WTC11 (cell line): Measurements from ENCODE around the gene PEX7. TPM values are rescaled to one million over a fixed set of nuclear protein-coding genes. Genes with fewer than 3 reads are reported as not detected.
A peak's percentile ranks its signal among the peaks of the same experiment; 100 is the strongest.

ENCODE experiments used
- ATAC-seq: fragments of 200-7000 bp; cut with Tn5 transposase; 2 replicates; pipeline ENCODE4 v1.10.0; 2021; ENCODE audit warnings: mild to moderate bottlenecking, moderate library complexity
- CTCF ChIA-PET: fragments of 300-600 bp; sonication (Branson Sonifier 250); formaldehyde crosslinking; loops from one replicate; lab custom pipeline; 2021; ENCODE audit warnings: antibody characterized with exemption; lab: Charles Lee
- POLR2A ChIA-PET: fragments of 350-600 bp; sonication (Branson Sonifier 250); formaldehyde crosslinking; loops from one replicate; lab custom pipeline; 2021; ENCODE audit warnings: antibody characterized with exemption; lab: Charles Lee
- DNase-seq: peaks from one replicate; pipeline ENCODE4 v3.0.0; 2021; ENCODE audit warnings: low spot score
- H3K27ac Mint-ChIP-seq: 2 replicates; pipeline ENCODE4 v1.8.0; 2021; ENCODE audit warnings: mixed read lengths
- H3K27me3 Mint-ChIP-seq: 2 replicates; pipeline ENCODE4 v1.8.0; 2021; ENCODE audit warnings: low read depth, mild to moderate bottlenecking, moderate library complexity, mixed read lengths
- H3K36me3 Mint-ChIP-seq: 2 replicates; pipeline ENCODE4 v1.8.0; 2021; ENCODE audit warnings: mixed read lengths
- H3K4me1 Mint-ChIP-seq: 2 replicates; pipeline ENCODE4 v1.8.0; 2022; ENCODE audit warnings: mixed read lengths
- H3K4me3 Mint-ChIP-seq: 2 replicates; pipeline ENCODE4 v1.8.0; 2021; ENCODE audit warnings: mild to moderate bottlenecking, moderate library complexity, mixed read lengths
- H3K9me3 Mint-ChIP-seq: 2 replicates; pipeline ENCODE4 v1.8.0; 2021; ENCODE audit warnings: mixed read lengths
- ATF1 ChIP-seq: sonication (generic); formaldehyde crosslinking; IDR thresholded peaks from 2 replicates; pipeline ENCODE4 v1.8.1; 2023; ENCODE audit warnings: mild to moderate bottlenecking, moderate library complexity, missing genetic modification reagents
- ETV6 ChIP-seq: sonication (generic); formaldehyde crosslinking; IDR thresholded peaks from 2 replicates; pipeline ENCODE4 v1.8.1; 2022; ENCODE audit warnings: mild to moderate bottlenecking, missing genetic modification reagents
- FOXP1 ChIP-seq: sonication (generic); formaldehyde crosslinking; IDR thresholded peaks from 2 replicates; pipeline ENCODE4 v1.8.0; 2022; ENCODE audit warnings: missing genetic modification reagents, mild to moderate bottlenecking, moderate library complexity, borderline replicate concordance
- GABPB1 ChIP-seq: sonication (generic); formaldehyde crosslinking; IDR thresholded peaks from 2 replicates; pipeline ENCODE4 v1.8.1; 2023; ENCODE audit warnings: mild to moderate bottlenecking, missing genetic modification reagents
- GTF2I ChIP-seq: fragments of 250-450 bp; sonication (Bioruptor Pico); conservative IDR thresholded peaks from 2 replicates; pipeline ENCODE4 v1.4.0; 2021; ENCODE audit warnings: mild to moderate bottlenecking
- NFE2L1 ChIP-seq: sonication (generic); formaldehyde crosslinking; IDR thresholded peaks from 2 replicates; pipeline ENCODE4 v1.8.1; 2023; ENCODE audit warnings: missing genetic modification reagents
- RORB ChIP-seq: fragments of 250-450 bp; sonication (Bioruptor Pico); IDR thresholded peaks from 2 replicates; pipeline ENCODE4 v1.9.0; 2021; ENCODE audit warnings: mild to moderate bottlenecking
- SP1 ChIP-seq: sonication (generic); formaldehyde crosslinking; conservative IDR thresholded peaks from 2 replicates; pipeline ENCODE4 v1.8.1; 2022; ENCODE audit warnings: missing genetic modification reagents
- TEAD4 ChIP-seq: sonication (generic); formaldehyde crosslinking; IDR thresholded peaks from 2 replicates; pipeline ENCODE4 v1.8.0; 2022; ENCODE audit warnings: mild to moderate bottlenecking, missing genetic modification reagents
- ZNF317 ChIP-seq: sonication (generic); formaldehyde crosslinking; IDR thresholded peaks from 2 replicates; pipeline ENCODE4 v1.8.1; 2023; ENCODE audit warnings: low read depth, mild to moderate bottlenecking, moderate library complexity, missing genetic modification reagents, borderline replicate concordance
- ZNF396 ChIP-seq: fragments of 250-450 bp; sonication (Bioruptor Pico); IDR thresholded peaks from 2 replicates; pipeline ENCODE4 v1.8.0; 2021; ENCODE audit warnings: mild to moderate bottlenecking, moderate library complexity, borderline replicate concordance
- ZNF423 ChIP-seq: fragments of 250-450 bp; sonication (Bioruptor Pico); IDR thresholded peaks from 2 replicates; pipeline ENCODE4 v2.1.2; 2022; ENCODE audit warnings: mild to moderate bottlenecking, moderate library complexity
- total RNA-seq: library from RNA; stranded (reverse); gene quantifications from 3 replicates; pipeline ENCODE4 v1.2.3, GENCODE V29; 2021
- TF ChIP-seq, protein P1 (sequence below): sonication (generic); formaldehyde crosslinking; IDR thresholded peaks from 2 replicates; pipeline ENCODE4 v1.8.0; 2022; ENCODE audit warnings: mild to moderate bottlenecking, missing genetic modification reagents
- TF ChIP-seq, protein P2 (sequence below): sonication (generic); formaldehyde crosslinking; IDR thresholded peaks from 2 replicates; pipeline ENCODE4 v1.8.1; 2023; ENCODE audit warnings: mild to moderate bottlenecking, missing genetic modification reagents, moderate library complexity
- TF ChIP-seq, protein P3 (sequence below): sonication (generic); formaldehyde crosslinking; IDR thresholded peaks from 2 replicates; pipeline ENCODE4 v1.8.1; 2022; ENCODE audit warnings: mild to moderate bottlenecking, missing genetic modification reagents, moderate library complexity, borderline replicate concordance
- TF ChIP-seq, protein P4 (sequence below): sonication (generic); formaldehyde crosslinking; conservative IDR thresholded peaks from 2 replicates; pipeline ENCODE4 v1.8.1; 2023; ENCODE audit warnings: mild to moderate bottlenecking, low read depth, missing genetic modification reagents, moderate library complexity
- TF ChIP-seq, protein P5 (sequence below): sonication (generic); formaldehyde crosslinking; conservative IDR thresholded peaks from 2 replicates; pipeline ENCODE4 v1.8.1; 2022; ENCODE audit warnings: mild to moderate bottlenecking, missing genetic modification reagents
- TF ChIP-seq, protein P6 (sequence below): fragments of 250-450 bp; sonication (Bioruptor Pico); IDR thresholded peaks from 2 replicates; pipeline ENCODE4 v2.1.2; 2022; ENCODE audit warnings: mild to moderate bottlenecking, moderate library complexity

The PEX7 gene
- total RNA-seq, 1 experiment from 2014 or later = 9.8 TPM

DNA sequence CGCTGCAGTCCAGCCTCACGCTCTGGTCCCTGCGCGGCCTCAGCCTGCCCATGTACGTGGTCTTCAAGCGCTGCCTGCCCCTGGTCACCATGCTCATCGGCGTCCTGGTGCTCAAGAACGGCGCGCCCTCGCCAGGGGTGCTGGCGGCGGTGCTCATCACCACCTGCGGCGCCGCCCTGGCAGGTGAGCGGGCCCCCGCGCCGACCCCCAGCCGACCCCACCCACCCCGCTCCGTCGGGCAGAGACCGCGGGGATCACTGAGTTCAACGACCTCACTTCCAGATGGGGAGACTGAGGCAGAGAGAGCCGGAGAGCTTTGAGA lies 100.3 kb downstream of the PEX7 start:
- no peak overlapping the region for H3K27ac Mint-ChIP-seq
- POLR2A ChIA-PET = interaction anchor here (0.6 to 1.8 kb wide), 4 partner anchors 12 to 121 kb away, joined by 3 to 6 read pairs (median 4); partner anchors contain the start of gene IL20RA
- no peaks in the 10 kb centered on the region for H3K36me3 Mint-ChIP-seq
- H3K27me3 Mint-ChIP-seq = peaks cover 73% of the 10 kb centered on the region
- no peak for DNase-seq
- TF ChIP-seq ZNF317 (CRISPR knock-in tag) (no peak), ATF1 (CRISPR knock-in tag) (peak; percentile 13; the same call in 1 of the 2 replicates)
- TF ChIP-seq, protein P1, sequence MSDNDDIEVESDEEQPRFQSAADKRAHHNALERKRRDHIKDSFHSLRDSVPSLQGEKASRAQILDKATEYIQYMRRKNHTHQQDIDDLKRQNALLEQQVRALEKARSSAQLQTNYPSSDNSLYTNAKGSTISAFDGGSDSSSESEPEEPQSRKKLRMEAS (CRISPR knock-in tag) = peak; percentile 36; the same call in 1 of the 2 replicates
- ATAC-seq = no peak
- H3K9me3 Mint-ChIP-seq = no peaks in the 10 kb centered on the region
- peak overlapping the region; percentile 77 for H3K4me3 Mint-ChIP-seq
- CTCF ChIA-PET = interaction anchor here (0.5 to 2.7 kb wide), 12 partner anchors 19 to 395 kb away, joined by 3 to 16 read pairs (median 4); partner anchors contain the start of genes MAP3K5 and MAP7
- peaks cover 22% of the 10 kb centered on the region for H3K4me1 Mint-ChIP-seq

DNA sequence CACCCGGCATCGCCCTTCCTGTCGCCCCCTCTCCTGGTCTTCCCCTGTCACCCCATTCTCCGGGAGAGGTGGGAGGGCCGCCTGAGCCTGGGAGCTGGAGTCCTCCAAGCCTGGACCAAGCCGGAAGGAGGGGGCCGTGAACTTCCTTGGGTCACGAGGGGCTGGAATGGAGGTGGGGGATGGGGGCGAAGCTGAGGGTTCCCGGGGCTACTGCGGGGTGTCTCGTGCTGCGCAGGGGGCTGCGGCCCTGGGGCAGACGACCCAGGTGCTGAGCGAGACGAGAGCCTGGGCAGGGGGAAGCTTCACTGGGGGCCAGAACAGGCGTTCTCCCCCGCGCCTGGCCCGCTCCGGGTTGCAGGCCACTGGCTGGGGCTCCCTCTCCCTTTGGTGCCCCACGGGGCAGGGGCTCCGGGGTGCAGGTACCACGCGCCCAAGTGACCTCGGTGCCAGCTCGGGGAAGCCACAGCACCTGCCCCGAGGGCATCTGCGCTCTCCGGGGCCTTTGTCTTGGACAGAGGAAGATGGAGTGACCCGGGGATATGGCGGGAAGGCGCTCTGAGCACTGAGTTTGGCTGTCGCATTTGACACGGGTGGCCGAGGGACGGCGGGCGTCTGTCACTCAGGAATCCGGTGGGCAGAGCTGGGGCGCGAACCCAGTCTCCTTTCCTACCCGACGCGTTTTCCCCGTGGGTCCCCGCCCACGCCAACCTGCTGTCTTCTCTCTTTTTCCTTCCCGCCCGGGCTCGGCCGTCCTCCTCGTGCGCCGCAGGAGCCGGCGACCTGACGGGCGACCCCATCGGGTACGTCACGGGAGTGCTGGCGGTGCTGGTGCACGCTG lies 100.9 kb downstream of the PEX7 start:
- DNase-seq (peak; percentile 47), ATAC-seq (peak; percentile 9; the same call in 1 of the 2 replicates)
- Mint-ChIP-seq H3K4me3 (peak overlapping the region; percentile 77), H3K36me3 (no peaks in the 10 kb centered on the region), H3K9me3 (no peaks in the 10 kb centered on the region), H3K27ac (no peak overlapping the region), H3K27me3 (peaks cover 73% of the 10 kb centered on the region), H3K4me1 (peaks cover 22% of the 10 kb centered on the region)
- POLR2A ChIA-PET = interaction anchor here (1.8 kb wide), 1 partner anchor 34 kb away, joined by 4 read pairs; no protein-coding TSS in a partner anchor
- no peak for TF ChIP-seq ZNF396 (CRISPR knock-in tag)
- TF ChIP-seq SP1 = no peak
- TF ChIP-seq NFE2L1 (CRISPR knock-in tag) = 0 out of 2 replicates have a peak, but pooled peaks have one; percentile 4
- 0 out of 2 replicates have a peak, but pooled peaks have one; percentile 23 for TF ChIP-seq FOXP1 (CRISPR knock-in tag)
- CTCF ChIA-PET = interaction anchor here (0.5 to 2.7 kb wide), 9 partner anchors 35 to 396 kb away, joined by 3 to 16 read pairs (median 4); partner anchors contain the start of gene MAP7

DNA sequence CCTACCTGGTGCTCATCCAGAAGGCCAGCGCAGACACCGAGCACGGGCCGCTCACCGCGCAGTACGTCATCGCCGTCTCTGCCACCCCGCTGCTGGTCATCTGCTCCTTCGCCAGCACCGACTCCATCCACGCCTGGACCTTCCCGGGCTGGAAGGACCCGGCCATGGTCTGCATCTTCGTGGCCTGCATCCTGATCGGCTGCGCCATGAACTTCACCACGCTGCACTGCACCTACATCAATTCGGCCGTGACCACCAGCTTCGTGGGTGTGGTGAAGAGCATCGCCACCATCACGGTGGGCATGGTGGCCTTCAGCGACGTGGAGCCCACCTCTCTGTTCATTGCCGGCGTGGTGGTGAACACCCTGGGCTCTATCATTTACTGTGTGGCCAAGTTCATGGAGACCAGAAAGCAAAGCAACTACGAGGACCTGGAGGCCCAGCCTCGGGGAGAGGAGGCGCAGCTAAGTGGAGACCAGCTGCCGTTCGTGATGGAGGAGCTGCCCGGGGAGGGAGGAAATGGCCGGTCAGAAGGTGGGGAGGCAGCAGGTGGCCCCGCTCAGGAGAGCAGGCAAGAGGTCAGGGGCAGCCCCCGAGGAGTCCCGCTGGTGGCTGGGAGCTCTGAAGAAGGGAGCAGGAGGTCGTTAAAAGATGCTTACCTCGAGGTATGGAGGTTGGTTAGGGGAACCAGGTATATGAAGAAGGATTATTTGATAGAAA lies 101.7 kb downstream of the PEX7 start:
- Mint-ChIP-seq H3K9me3 (0 out of 2 replicates have a peak, but pooled peaks cover 4% of the 10 kb centered on the region), H3K36me3 (no peaks in the 10 kb centered on the region)
- POLR2A ChIA-PET = interaction anchor here (1.8 kb wide), 1 partner anchor 33 kb away, joined by 4 read pairs; no protein-coding TSS in a partner anchor
- TF ChIP-seq ETV6 (CRISPR knock-in tag) (no peak), RORB (CRISPR knock-in tag) (no peak)
- TF ChIP-seq, all 79 proteins: peak for 0
- H3K4me1 Mint-ChIP-seq = peaks cover 20% of the 10 kb centered on the region
- H3K4me3 Mint-ChIP-seq = peak overlapping the region; percentile 47
- DNase-seq (no peak), ATAC-seq (no peak)
- peaks cover 66% of the 10 kb centered on the region for H3K27me3 Mint-ChIP-seq
- CTCF ChIA-PET = no interaction called here
- H3K27ac Mint-ChIP-seq = no peak overlapping the region

DNA sequence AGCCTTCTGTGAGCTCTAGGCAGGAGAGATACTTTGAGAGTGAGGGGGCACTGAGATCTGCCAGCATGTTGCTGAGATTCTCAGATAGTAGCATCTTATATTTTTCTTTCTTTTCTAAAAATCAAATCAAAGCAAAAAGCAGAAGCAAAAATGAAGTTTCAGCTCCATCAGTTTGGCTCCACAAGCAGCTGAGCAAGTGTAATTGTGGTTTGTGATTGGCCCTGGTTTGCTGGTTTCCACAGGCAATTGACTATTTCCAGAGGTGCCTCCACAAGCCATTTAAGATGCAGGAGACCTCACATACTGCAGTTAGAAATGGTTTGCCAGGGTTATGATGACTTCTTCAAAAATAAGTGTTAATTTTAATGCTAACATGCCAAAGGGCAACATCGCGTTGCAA lies 104.0 kb downstream of the PEX7 start:
- no peak overlapping the region for H3K4me3 Mint-ChIP-seq
- DNase-seq = no peak
- TF ChIP-seq, protein P2, sequence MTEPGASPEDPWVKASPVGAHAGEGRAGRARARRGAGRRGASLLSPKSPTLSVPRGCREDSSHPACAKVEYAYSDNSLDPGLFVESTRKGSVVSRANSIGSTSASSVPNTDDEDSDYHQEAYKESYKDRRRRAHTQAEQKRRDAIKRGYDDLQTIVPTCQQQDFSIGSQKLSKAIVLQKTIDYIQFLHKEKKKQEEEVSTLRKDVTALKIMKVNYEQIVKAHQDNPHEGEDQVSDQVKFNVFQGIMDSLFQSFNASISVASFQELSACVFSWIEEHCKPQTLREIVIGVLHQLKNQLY (CRISPR knock-in tag) = no peak
- no peak for TF ChIP-seq ZNF317 (CRISPR knock-in tag)
- no peak for TF ChIP-seq ZNF423 (CRISPR knock-in tag)
- TF ChIP-seq, protein P3, sequence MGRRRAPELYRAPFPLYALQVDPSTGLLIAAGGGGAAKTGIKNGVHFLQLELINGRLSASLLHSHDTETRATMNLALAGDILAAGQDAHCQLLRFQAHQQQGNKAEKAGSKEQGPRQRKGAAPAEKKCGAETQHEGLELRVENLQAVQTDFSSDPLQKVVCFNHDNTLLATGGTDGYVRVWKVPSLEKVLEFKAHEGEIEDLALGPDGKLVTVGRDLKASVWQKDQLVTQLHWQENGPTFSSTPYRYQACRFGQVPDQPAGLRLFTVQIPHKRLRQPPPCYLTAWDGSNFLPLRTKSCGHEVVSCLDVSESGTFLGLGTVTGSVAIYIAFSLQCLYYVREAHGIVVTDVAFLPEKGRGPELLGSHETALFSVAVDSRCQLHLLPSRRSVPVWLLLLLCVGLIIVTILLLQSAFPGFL (CRISPR knock-in tag) = no peak
- TF ChIP-seq, protein P4, sequence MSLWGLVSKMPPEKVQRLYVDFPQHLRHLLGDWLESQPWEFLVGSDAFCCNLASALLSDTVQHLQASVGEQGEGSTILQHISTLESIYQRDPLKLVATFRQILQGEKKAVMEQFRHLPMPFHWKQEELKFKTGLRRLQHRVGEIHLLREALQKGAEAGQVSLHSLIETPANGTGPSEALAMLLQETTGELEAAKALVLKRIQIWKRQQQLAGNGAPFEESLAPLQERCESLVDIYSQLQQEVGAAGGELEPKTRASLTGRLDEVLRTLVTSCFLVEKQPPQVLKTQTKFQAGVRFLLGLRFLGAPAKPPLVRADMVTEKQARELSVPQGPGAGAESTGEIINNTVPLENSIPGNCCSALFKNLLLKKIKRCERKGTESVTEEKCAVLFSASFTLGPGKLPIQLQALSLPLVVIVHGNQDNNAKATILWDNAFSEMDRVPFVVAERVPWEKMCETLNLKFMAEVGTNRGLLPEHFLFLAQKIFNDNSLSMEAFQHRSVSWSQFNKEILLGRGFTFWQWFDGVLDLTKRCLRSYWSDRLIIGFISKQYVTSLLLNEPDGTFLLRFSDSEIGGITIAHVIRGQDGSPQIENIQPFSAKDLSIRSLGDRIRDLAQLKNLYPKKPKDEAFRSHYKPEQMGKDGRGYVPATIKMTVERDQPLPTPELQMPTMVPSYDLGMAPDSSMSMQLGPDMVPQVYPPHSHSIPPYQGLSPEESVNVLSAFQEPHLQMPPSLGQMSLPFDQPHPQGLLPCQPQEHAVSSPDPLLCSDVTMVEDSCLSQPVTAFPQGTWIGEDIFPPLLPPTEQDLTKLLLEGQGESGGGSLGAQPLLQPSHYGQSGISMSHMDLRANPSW (CRISPR knock-in tag) = no peak
- TF ChIP-seq GTF2I (CRISPR knock-in tag) = no peak
- TF ChIP-seq GABPB1 (CRISPR knock-in tag) = no peak
- TF ChIP-seq, protein P5, sequence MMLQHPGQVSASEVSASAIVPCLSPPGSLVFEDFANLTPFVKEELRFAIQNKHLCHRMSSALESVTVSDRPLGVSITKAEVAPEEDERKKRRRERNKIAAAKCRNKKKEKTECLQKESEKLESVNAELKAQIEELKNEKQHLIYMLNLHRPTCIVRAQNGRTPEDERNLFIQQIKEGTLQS (CRISPR knock-in tag) = no peak
- TF ChIP-seq TEAD4 (CRISPR knock-in tag) = no peak
- TF ChIP-seq, protein P6, sequence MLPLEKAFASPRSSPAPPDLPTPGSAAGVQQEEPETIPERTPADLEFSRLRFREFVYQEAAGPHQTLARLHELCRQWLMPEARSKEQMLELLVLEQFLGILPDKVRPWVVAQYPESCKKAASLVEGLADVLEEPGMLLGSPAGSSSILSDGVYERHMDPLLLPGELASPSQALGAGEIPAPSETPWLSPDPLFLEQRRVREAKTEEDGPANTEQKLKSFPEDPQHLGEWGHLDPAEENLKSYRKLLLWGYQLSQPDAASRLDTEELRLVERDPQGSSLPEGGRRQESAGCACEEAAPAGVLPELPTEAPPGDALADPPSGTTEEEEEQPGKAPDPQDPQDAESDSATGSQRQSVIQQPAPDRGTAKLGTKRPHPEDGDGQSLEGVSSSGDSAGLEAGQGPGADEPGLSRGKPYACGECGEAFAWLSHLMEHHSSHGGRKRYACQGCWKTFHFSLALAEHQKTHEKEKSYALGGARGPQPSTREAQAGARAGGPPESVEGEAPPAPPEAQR = no peak
- ChIA-PET CTCF (interaction anchor here (0.8 to 4.0 kb wide), 3 partner anchors 7 to 282 kb away, joined by 4 to 18 read pairs (median 5); no protein-coding TSS in a partner anchor), POLR2A (no interaction called here)
- H3K4me1 Mint-ChIP-seq = peaks cover 24% of the 10 kb centered on the region
- peaks cover 46% of the 10 kb centered on the region for H3K27me3 Mint-ChIP-seq
- no peak for ATAC-seq
- H3K36me3 Mint-ChIP-seq = no peaks in the 10 kb centered on the region
- H3K27ac Mint-ChIP-seq = no peak overlapping the region
- 0 out of 2 replicates have a peak, but pooled peaks cover 4% of the 10 kb centered on the region for H3K9me3 Mint-ChIP-seq
